Measurements from ENCODE around the gene RNF130. TPM values are rescaled to one million over a fixed set of nuclear protein-coding genes. Genes with fewer than 3 reads are reported as not detected.

Gene RNF130
- total RNA-seq, 1 experiment from 2014 or later = 31.4 TPM

GRCh38 chr5:179908528-179908927 is 163.0 kb downstream of the RNF130 start:
- H3K27me3 ChIP-seq (replicated peaks; ENCODE audit: insufficient read depth, low read depth, low read length, poor library complexity) = no peaks in the 10 kb centered on the region

GRCh38 chr5:179907556-179908324 is 163.8 kb downstream of the RNF130 start, which contains the start of gene TBC1D9B:
TBC1D9B (minus strand) TSS chr5:179907897; CDS start chr5:179907821, 76 bp downstream.
- intact Hi-C loops (cut with micrococcal nuclease; ENCODE audit: unreplicated experiment) = loop anchor here (5.0 kb wide), 2 partner anchors 85 to 105 kb away; partner anchors contain the start of gene SQSTM1

More at GRCh38 chr5:179908528-179908927, 163.0 kb downstream of the RNF130 start:
- no TSS peak for BruUV-seq (replicated peaks)
- ChIA-PET POLR2A (ENCODE audit: low non-redundant PET) (no interaction called here), CTCF (interaction anchor here (0.6 kb wide), 1 partner anchor 56 kb away, joined by 4 read pairs; no protein-coding TSS in a partner anchor)
- peak overlapping the region; percentile 62 for H3K4me3 ChIP-seq (ENCODE audit: low read depth, low read length, poor library complexity, severe bottlenecking)
- DNase-seq (ENCODE audit: low spot score) = no peak
- TF ChIP-seq, protein P1, sequence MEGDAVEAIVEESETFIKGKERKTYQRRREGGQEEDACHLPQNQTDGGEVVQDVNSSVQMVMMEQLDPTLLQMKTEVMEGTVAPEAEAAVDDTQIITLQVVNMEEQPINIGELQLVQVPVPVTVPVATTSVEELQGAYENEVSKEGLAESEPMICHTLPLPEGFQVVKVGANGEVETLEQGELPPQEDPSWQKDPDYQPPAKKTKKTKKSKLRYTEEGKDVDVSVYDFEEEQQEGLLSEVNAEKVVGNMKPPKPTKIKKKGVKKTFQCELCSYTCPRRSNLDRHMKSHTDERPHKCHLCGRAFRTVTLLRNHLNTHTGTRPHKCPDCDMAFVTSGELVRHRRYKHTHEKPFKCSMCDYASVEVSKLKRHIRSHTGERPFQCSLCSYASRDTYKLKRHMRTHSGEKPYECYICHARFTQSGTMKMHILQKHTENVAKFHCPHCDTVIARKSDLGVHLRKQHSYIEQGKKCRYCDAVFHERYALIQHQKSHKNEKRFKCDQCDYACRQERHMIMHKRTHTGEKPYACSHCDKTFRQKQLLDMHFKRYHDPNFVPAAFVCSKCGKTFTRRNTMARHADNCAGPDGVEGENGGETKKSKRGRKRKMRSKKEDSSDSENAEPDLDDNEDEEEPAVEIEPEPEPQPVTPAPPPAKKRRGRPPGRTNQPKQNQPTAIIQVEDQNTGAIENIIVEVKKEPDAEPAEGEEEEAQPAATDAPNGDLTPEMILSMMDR (conservative IDR thresholded peaks at IDR 0.05; ENCODE audit: low read depth, low read length) = 0 out of 2 replicates have a peak, but pooled peaks have one; percentile 24
- no peak for TF ChIP-seq EZH2 (IDR thresholded peaks at IDR 0.05; ENCODE audit: borderline replicate concordance, low read depth, low read length, poor library complexity, severe bottlenecking)
- H3K4me1 ChIP-seq (ENCODE audit: insufficient read depth, low read length, poor library complexity, severe bottlenecking) = peaks cover 7% of the 10 kb centered on the region
- no peaks in the 10 kb centered on the region for H3K9me3 ChIP-seq (ENCODE audit: low read depth, low read length, poor library complexity, severe bottlenecking)
- intact Hi-C loops (cut with micrococcal nuclease; ENCODE audit: unreplicated experiment) = loop anchor here (5.0 kb wide), 2 partner anchors 86 to 106 kb away; partner anchors contain the start of gene SQSTM1
- H3K27ac ChIP-seq (ENCODE audit: low read depth, low read length, poor library complexity, severe bottlenecking) = no peak overlapping the region
- H3K36me3 ChIP-seq (ENCODE audit: insufficient read depth, low read length, poor library complexity, severe bottlenecking) = peaks cover 12% of the 10 kb centered on the region

More at GRCh38 chr5:179907556-179908324, 163.8 kb downstream of the RNF130 start, which contains the start of gene TBC1D9B:
- Histone ChIP-seq H3K4me1 (ENCODE audit: insufficient read depth, low read length, poor library complexity, severe bottlenecking) (peaks cover 7% of the 10 kb centered on the region), H3K4me3 (ENCODE audit: low read depth, low read length, poor library complexity, severe bottlenecking) (peak within 1 kb of the TSS; percentile 62), H3K36me3 (ENCODE audit: insufficient read depth, low read length, poor library complexity, severe bottlenecking) (peaks cover 14% of the 10 kb centered on the region), H3K27me3 (replicated peaks; ENCODE audit: insufficient read depth, low read depth, low read length, poor library complexity) (no peaks in the 10 kb centered on the region), H3K9me3 (ENCODE audit: low read depth, low read length, poor library complexity, severe bottlenecking) (no peaks in the 10 kb centered on the region), H3K27ac (ENCODE audit: low read depth, low read length, poor library complexity, severe bottlenecking) (no peak within 1 kb of the TSS)
- ChIA-PET CTCF (interaction anchor here (0.6 kb wide), 2 partner anchors 56 to 1177 kb away, joined by 4 read pairs; partner anchors contain the start of gene ZNF354A), POLR2A (ENCODE audit: low non-redundant PET) (no interaction called here)
- BruUV-seq (replicated peaks) = no TSS peak
- peak; percentile 68 for DNase-seq (ENCODE audit: low spot score)
- TF ChIP-seq EZH2 (IDR thresholded peaks at IDR 0.05; ENCODE audit: borderline replicate concordance, low read depth, low read length, poor library complexity, severe bottlenecking) = no peak
- TF ChIP-seq, protein P1 (conservative IDR thresholded peaks at IDR 0.05; ENCODE audit: low read depth, low read length) = no peak; the same call in 1 of the 2 replicates

All from A673 (cell line).